ENCODE measurements around the gene AGAP2.
"Not testable (repeated sequence)": the region's sequence is repeated elsewhere in the genome, so short reads cannot be mapped to it uniquely, and the experiment has no call there.

AGAP2 gene

DNA sequence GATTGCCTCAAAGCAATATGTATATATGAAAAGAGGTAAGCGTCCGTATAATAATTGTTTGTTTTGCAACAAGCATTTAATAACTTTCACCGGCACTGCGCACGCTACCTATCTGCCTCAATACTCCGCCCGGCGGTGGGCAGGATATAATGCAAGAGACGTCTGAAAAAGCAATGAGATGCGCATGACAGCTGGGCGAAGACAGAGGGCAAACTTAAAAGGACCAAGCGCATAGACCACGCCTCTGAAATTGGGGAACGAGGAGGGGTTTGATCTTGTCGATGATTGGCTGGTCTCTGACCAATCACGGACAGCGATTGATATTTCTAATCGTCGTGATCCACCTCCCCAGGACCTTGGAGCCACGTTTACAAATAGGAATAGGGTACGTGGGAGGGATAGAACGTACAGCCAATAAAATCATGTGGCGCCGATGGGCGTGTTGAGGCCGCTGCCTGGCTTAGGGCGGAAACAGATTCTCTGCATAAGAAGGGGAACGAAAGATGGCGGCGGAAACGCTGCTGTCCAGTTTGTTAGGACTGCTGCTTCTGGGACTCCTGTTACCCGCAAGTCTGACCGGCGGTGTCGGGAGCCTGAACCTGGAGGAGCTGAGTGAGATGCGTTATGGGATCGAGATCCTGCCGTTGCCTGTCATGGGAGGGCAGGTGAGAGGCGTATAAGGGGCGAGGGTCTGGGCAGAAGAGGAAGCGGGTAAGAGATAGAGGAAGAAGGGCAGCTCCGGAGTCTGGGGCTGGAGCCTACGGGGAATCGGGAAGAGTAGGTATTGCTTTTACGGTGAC is 44.7 kb downstream of the AGAP2 start, which contains the start of gene OS9:
Gene OS9, plus strand, starts transcription at position 474 of the 800 bp plus-strand sequence. Its CDS starts 30 bp downstream, at position 504.
- FAIRE-seq = peak; percentile 98

DNA sequence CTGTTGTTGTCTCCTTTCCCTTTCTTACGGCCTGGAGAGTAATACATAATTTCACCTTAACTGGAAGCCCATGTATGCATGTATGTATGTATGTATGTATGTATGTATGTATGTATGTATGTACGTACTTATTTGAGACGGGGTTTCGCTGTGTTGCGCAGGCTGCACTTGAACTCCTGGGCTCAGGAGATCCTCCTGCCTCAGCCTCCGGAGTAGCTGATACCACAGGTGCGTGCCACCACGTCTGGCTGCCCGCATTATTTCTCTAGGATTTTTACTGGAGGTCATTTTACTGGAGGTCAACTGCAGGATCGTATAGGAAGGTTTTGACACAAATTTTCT is 45.3 kb downstream of the AGAP2 start:
- FAIRE-seq = no peak

DNA sequence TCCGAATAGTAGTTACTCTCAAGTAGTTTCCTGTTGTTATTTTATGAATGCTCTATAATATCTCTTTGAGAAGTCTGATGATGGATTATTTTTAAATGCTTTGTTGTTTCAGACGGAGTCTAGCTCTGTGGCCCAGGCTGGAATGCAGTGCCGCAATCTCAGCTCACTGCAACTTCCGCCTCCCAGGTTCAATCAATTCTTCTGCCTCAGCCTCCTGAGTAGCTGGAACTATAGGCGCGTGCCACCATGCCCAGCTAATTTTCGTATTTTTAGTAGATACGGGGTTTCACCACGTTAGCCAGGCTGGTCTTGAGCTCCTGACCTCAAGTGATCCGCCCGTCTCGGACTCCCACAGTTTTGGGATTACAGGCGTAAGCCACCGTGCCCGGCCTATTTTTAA is 46.0 kb downstream of the AGAP2 start:
- FAIRE-seq = no peak

DNA sequence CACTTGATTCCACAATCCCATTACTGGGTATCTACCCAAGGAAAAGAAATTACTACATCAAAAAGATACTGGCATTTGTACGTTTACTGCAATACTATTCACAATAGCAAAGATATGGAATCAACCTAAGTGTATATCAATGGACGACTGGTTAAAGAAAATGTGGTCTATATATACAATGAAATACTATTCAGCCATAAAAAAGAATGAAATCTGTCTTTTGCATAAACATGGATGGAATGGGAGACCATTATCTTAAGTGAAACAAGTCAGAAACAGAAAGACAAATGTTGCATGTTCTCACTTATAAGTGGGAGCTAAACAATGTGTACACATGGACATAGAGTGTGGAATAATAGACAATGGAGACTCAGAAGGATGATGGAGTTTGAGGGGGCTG is 49.6 kb downstream of the AGAP2 start:
- FAIRE-seq = no peak

DNA sequence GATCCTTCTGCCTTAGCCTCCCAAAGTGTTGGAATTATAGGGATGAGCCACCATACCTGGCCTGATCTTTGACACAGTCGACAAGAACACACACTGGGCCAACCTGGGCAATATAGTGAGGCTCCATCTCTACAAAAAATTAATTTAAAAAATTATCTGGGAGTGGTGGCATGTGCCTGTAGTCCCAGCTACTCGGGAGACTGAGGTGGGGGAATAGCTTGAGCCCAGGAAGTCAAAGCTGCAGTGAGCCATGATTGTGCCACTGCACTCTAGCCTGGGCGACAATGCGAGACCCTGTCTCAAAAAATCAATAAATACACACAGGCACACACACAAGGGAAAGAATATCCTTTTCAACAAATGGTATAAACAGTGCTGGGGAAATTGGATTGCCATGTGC is 50.7 kb downstream of the AGAP2 start:
- no peak for FAIRE-seq

DNA sequence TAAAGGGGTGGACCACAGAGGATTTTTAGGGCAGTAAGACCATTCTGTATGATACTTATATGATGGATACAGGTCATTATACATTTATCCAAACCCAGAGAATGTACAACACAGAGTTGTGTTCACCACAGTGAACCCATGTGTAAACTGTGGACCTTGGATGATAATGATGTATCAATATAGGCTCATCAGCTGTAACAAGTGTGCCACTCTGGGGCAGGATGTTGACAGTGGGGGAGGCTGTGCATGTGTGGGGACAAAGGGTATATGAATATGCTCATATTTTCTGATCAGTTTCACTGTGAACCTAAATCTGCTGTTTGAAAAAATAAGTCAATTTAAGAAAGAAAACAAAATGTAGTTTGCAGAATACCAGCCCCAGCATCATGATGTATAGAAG is 58.8 kb downstream of the AGAP2 start:
- FAIRE-seq = no peak

DNA sequence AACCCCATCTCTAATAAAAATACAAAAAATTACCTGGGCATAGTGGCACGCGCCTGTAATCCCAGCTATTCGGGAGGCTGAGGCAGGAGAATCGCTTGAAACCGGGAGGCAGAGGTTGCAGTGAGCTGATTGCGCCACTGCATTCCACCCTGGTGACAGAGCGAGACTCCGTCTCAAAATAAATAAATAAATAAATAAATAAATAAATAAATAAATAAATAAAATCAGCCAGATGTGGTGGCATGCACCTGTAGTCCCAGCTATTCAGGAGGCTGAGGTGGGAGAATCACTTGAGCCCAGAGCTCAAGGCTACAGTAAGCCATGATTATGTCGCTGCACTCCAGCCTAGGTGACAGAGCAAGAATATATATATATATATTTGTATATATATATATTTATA is 60.6 kb downstream of the AGAP2 start:
- FAIRE-seq = not testable (repeated sequence)

DNA sequence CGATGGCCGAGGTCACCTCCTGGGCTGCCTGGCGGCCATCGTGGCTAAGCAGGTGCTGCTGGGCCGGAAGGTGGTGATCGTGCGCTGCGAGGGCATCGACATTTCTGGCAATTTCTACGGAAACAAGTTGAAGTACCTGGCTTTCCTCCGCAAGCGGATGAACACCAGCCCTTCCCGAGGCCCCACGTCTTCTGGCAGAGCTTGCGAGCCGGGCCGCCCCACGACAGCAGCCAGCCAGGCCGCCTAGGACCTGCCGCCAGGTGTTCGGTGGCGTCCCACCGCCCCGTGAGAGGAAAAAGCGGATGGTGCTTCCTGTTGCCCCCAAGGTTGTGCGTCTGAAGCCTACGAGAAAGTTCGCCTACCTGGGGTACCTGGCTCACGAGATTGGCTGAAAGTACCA is 63.9 kb downstream of the AGAP2 start:
- FAIRE-seq = no peak
